ENCODE data around the gene CMSS1.

DNA sequence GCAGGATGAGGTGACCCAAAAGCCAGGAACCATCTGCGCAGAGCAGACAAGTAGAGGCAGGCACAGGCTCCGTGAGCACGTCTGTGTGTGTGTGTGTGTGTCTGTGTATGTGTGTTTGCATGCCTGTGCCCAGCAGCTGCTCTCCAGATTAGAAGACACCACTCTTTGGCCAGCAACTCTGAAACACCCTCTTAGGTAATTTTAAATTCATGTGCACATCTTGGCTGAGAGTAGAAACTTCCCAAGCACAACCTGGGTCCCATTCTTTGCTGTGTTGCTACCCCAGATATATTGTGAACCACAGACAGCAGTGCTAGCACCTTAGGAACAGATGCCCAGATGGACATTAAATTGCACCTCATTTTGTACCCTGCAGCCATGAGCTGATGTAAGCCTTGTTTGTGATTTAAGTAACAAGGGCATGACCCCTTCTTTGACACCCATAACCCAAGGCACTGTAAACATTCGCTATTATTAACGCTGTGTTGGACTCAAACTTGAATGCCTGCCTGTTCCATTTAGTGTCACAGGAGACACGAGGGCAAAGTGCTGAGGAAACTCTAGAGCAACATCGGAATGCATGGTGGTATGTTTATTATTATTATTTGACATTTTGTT is 296.9 kb downstream of the CMSS1 start, which contains the start of gene FILIP1L:
- TF ChIP-seq CTCF (conservative IDR thresholded peaks at IDR 0.05; ENCODE audit: low read length) = no peak
- TF ChIP-seq EZH2phosphoT487 (IDR thresholded peaks at IDR 0.05; ENCODE audit: borderline replicate concordance) = no peak

Data from Loucy (cell line).